Upper lobe of right lung (tissue), 1 donor: ENCODE measurements around the gene SRPK1. TPM values are rescaled to one million over a fixed set of nuclear protein-coding genes. Genes with fewer than 3 reads are reported as not detected.

Experiments used
- ATAC-seq: fragments of 200-7000 bp; cut with Tn5 transposase; one replicate; pipeline ENCODE4 v1.9.1; 2020; ENCODE audit warnings: mild to moderate bottlenecking, moderate library complexity
- DNase-seq: peaks from one replicate; pipeline ENCODE4 v3.0.0-alpha.2; 2020
- H3K27ac ChIP-seq: fragments of 200-600 bp; one replicate; pipeline ENCODE4 v1.8.0; 2022
- H3K27me3 ChIP-seq: fragments of 200-600 bp; one replicate; pipeline ENCODE4 v1.8.0; 2022; ENCODE audit warnings: mild to moderate bottlenecking
- H3K36me3 ChIP-seq: fragments of 200-600 bp; one replicate; pipeline ENCODE4 v1.8.0; 2022
- H3K4me1 ChIP-seq: fragments of 200-600 bp; one replicate; pipeline ENCODE4 v1.8.0; 2022
- H3K4me3 ChIP-seq: fragments of 200-600 bp; one replicate; pipeline ENCODE4 v1.8.0; 2022; ENCODE audit warnings: mild to moderate bottlenecking
- H3K9me3 ChIP-seq: fragments of 200-600 bp; one replicate; pipeline ENCODE4 v1.8.0; 2022
- CTCF ChIP-seq: fragments of 200-600 bp; IDR thresholded peaks from one replicate; pipeline ENCODE4 v1.8.0; 2022; ENCODE audit warnings: antibody characterized with exemption
- intact Hi-C: fragments of 100-400 bp; cut with DNase I; formaldehyde crosslinking; loops from one replicate; pipeline ENCODE4 v1.11.0; 2022
- total RNA-seq: library from RNA; stranded (reverse); fragmentation: NEBNext Ultra II Directional; extraction: Animal tissue kit (Norgen Biotek cat#: 25700); gene quantifications from one replicate; pipeline ENCODE4 v1.2.1, GENCODE V29; 2021
- donor health status: DM: no; HTN: yes; CAD: no; lungs with severe emphysema.

The SRPK1 gene
- total RNA-seq, 1 donor from 2014 or later, result 40.6 TPM

GRCh38 chr6:35824552-35825192, 96.2 kb downstream of the SRPK1 start:
- DNase-seq (no peak), ATAC-seq (no peak)
- Histone ChIP-seq H3K27me3 (no peaks in the 10 kb centered on the region), H3K27ac (no peak overlapping the region), H3K9me3 (no peaks in the 10 kb centered on the region), H3K4me3 (no peak overlapping the region), H3K4me1 (no peaks in the 10 kb centered on the region), H3K36me3 (no peaks in the 10 kb centered on the region)
- TF ChIP-seq CTCF, result no peak
- intact Hi-C loops, result no loop called here

GRCh38 chr6:35823601-35824000, 97.3 kb downstream of the SRPK1 start:
- Histone ChIP-seq H3K4me1 (no peaks in the 10 kb centered on the region), H3K27ac (no peak overlapping the region), H3K4me3 (no peak overlapping the region), H3K9me3 (no peaks in the 10 kb centered on the region), H3K36me3 (no peaks in the 10 kb centered on the region), H3K27me3 (no peaks in the 10 kb centered on the region)
- DNase-seq (no peak), ATAC-seq (no peak)
- TF ChIP-seq CTCF, result no peak
- intact Hi-C loops, result no loop called here

GRCh38 chr6:35817515-35817914, 103.4 kb downstream of the SRPK1 start:
- intact Hi-C loops, result no loop called here
- H3K36me3 ChIP-seq, result no peaks in the 10 kb centered on the region
- DNase-seq, result no peak
- H3K27me3 ChIP-seq, result no peaks in the 10 kb centered on the region
- no peaks in the 10 kb centered on the region for H3K9me3 ChIP-seq
- no peak for ATAC-seq
- no peak overlapping the region for H3K27ac ChIP-seq
- TF ChIP-seq CTCF, result no peak
- H3K4me1 ChIP-seq, result no peaks in the 10 kb centered on the region
- no peak overlapping the region for H3K4me3 ChIP-seq

GRCh38 chr6:35811699-35811995, 109.3 kb downstream of the SRPK1 start:
- no peak overlapping the region for H3K4me3 ChIP-seq
- no peak for DNase-seq
- H3K36me3 ChIP-seq, result no peaks in the 10 kb centered on the region
- H3K4me1 ChIP-seq, result no peaks in the 10 kb centered on the region
- H3K27me3 ChIP-seq, result peaks cover 2% of the 10 kb centered on the region
- no peak overlapping the region for H3K27ac ChIP-seq
- no peak for ATAC-seq
- TF ChIP-seq CTCF, result no peak
- intact Hi-C loops, result no loop called here
- H3K9me3 ChIP-seq, result no peaks in the 10 kb centered on the region

GRCh38 chr6:35810971-35811698, 109.8 kb downstream of the SRPK1 start:
- no peak for TF ChIP-seq CTCF
- Histone ChIP-seq H3K4me3 (no peak overlapping the region), H3K4me1 (no peaks in the 10 kb centered on the region), H3K36me3 (no peaks in the 10 kb centered on the region), H3K27ac (no peak overlapping the region), H3K9me3 (no peaks in the 10 kb centered on the region), H3K27me3 (peaks cover 7% of the 10 kb centered on the region)
- intact Hi-C loops, result no loop called here
- DNase-seq, result peak; percentile 55
- ATAC-seq, result peak; percentile 43
